Upper lobe of right lung (tissue), 1 donor: ENCODE results near the gene ANKRD44. TPM values are rescaled to one million over a fixed set of nuclear protein-coding genes. Genes with fewer than 3 reads are reported as not detected.

Source experiments
- ATAC-seq: fragments of 200-7000 bp; cut with Tn5 transposase; one replicate; pipeline ENCODE4 v1.9.1; 2020; ENCODE audit warnings: mild to moderate bottlenecking, moderate library complexity
- DNase-seq: peaks from one replicate; pipeline ENCODE4 v3.0.0-alpha.2; 2020
- H3K27ac ChIP-seq: fragments of 200-600 bp; one replicate; pipeline ENCODE4 v1.8.0; 2022
- H3K27me3 ChIP-seq: fragments of 200-600 bp; one replicate; pipeline ENCODE4 v1.8.0; 2022; ENCODE audit warnings: mild to moderate bottlenecking
- H3K36me3 ChIP-seq: fragments of 200-600 bp; one replicate; pipeline ENCODE4 v1.8.0; 2022
- H3K4me1 ChIP-seq: fragments of 200-600 bp; one replicate; pipeline ENCODE4 v1.8.0; 2022
- H3K4me3 ChIP-seq: fragments of 200-600 bp; one replicate; pipeline ENCODE4 v1.8.0; 2022; ENCODE audit warnings: mild to moderate bottlenecking
- H3K9me3 ChIP-seq: fragments of 200-600 bp; one replicate; pipeline ENCODE4 v1.8.0; 2022
- CTCF ChIP-seq: fragments of 200-600 bp; IDR thresholded peaks from one replicate; pipeline ENCODE4 v1.8.0; 2022; ENCODE audit warnings: antibody characterized with exemption
- intact Hi-C: fragments of 100-400 bp; cut with DNase I; formaldehyde crosslinking; loops from one replicate; pipeline ENCODE4 v1.11.0; 2022
- total RNA-seq: library from RNA; stranded (reverse); fragmentation: NEBNext Ultra II Directional; extraction: Animal tissue kit (Norgen Biotek cat#: 25700); gene quantifications from one replicate; pipeline ENCODE4 v1.2.1, GENCODE V29; 2021
- donor health status: DM: no; HTN: yes; CAD: no; lungs with severe emphysema.

ANKRD44 gene
- total RNA-seq, 1 donor from 2014 or later, result 51.4 TPM

GRCh38 chr2:197251576-197251975 lies 59.0 kb downstream of the ANKRD44 start:
- no peaks in the 10 kb centered on the region for H3K27me3 ChIP-seq
- peak overlapping the region; percentile 8 for H3K27ac ChIP-seq
- H3K4me3 ChIP-seq, result no peak overlapping the region
- DNase-seq (no peak), ATAC-seq (no peak)
- peaks cover 32% of the 10 kb centered on the region for H3K4me1 ChIP-seq
- no peaks in the 10 kb centered on the region for H3K36me3 ChIP-seq
- intact Hi-C loops, result no loop called here
- no peaks in the 10 kb centered on the region for H3K9me3 ChIP-seq
- no peak for TF ChIP-seq CTCF

- no peaks in the 10 kb centered on the region for H3K27me3 ChIP-seq
- ATAC-seq (no peak), DNase-seq (no peak)
- H3K4me3 ChIP-seq, result no peak overlapping the region
- H3K27ac ChIP-seq, result no peak overlapping the region
- H3K36me3 ChIP-seq, result no peaks in the 10 kb centered on the region
- peaks cover 27% of the 10 kb centered on the region for H3K4me1 ChIP-seq
- no peaks in the 10 kb centered on the region for H3K9me3 ChIP-seq
- intact Hi-C loops, result no loop called here
- TF ChIP-seq CTCF, result no peak
These were observed 59.4 kb downstream of the ANKRD44 start for GRCh38 chr2:197251163-197251562.

- H3K9me3 ChIP-seq, result no peaks in the 10 kb centered on the region
- intact Hi-C loops, result no loop called here
- no peak for TF ChIP-seq CTCF
- ATAC-seq, result no peak
- peaks cover 17% of the 10 kb centered on the region for H3K4me1 ChIP-seq
- H3K27me3 ChIP-seq, result no peaks in the 10 kb centered on the region
- no peak overlapping the region for H3K27ac ChIP-seq
- H3K36me3 ChIP-seq, result no peaks in the 10 kb centered on the region
- DNase-seq, result no peak
- H3K4me3 ChIP-seq, result no peak overlapping the region
These were observed 60.5 kb downstream of the ANKRD44 start for GRCh38 chr2:197250084-197250397.

GRCh38 chr2:197249381-197250083 lies 61.0 kb downstream of the ANKRD44 start:
- H3K27me3 ChIP-seq, result no peaks in the 10 kb centered on the region
- H3K36me3 ChIP-seq, result no peaks in the 10 kb centered on the region
- ATAC-seq, result no peak
- no peaks in the 10 kb centered on the region for H3K9me3 ChIP-seq
- H3K27ac ChIP-seq, result no peak overlapping the region
- TF ChIP-seq CTCF, result no peak
- intact Hi-C loops, result no loop called here
- no peak overlapping the region for H3K4me3 ChIP-seq
- H3K4me1 ChIP-seq, result peaks cover 13% of the 10 kb centered on the region
- no peak for DNase-seq

- no peak overlapping the region for H3K27ac ChIP-seq
- intact Hi-C loops, result no loop called here
- peak; percentile 89 for ATAC-seq
These were observed 62.0 kb downstream of the ANKRD44 start for GRCh38 chr2:197248623-197249022.

More at GRCh38 chr2:197248623-197249022, 62.0 kb downstream of the ANKRD44 start:
- H3K4me3 ChIP-seq, result no peak overlapping the region
- no peak for TF ChIP-seq CTCF
- no peaks in the 10 kb centered on the region for H3K36me3 ChIP-seq
- H3K27me3 ChIP-seq, result no peaks in the 10 kb centered on the region
- H3K4me1 ChIP-seq, result peaks cover 16% of the 10 kb centered on the region
- no peak for DNase-seq
- H3K9me3 ChIP-seq, result no peaks in the 10 kb centered on the region
